ENCODE measurements around the gene F2RL3. TPM values are rescaled to one million over a fixed set of nuclear protein-coding genes. Genes with fewer than 3 reads are reported as not detected.
A peak's percentile ranks its signal among the peaks of the same experiment; 100 is the strongest.

F2RL3 gene
- total RNA-seq = under 1 TPM in 2 of 5 experiments, not detected in 3; 0.16 to 0.19 TPM
- polyA plus RNA-seq = not detected
- total RNA-seq = not detected

GRCh38 chr19:16888629-16889365, at the start of gene F2RL3:
TSS of gene F2RL3 (plus strand) at chr19:16888999. CDS start at chr19:16889190, 191 bp downstream.
- H3K9me3 Mint-ChIP-seq = peaks cover 0 to 6% (median 0%) of the 10 kb centered on the region in 11 donors
- POLR2A ChIA-PET = no interaction called here
- peaks cover 0 to 22% (median 5%) of the 10 kb centered on the region in 7 donors for H3K4me1 Mint-ChIP-seq
- peak within 1 kb of the TSS in 2 of 10 donors; percentile 42 to 56 for H3K4me3 Mint-ChIP-seq
- Histone ChIP-seq H3K27ac (ENCODE audit: low read depth, low read length) (no peak within 1 kb of the TSS), H3K4me1 (ENCODE audit: control insufficient read depth in 2 of 2, insufficient read depth in 2 of 2, low read length in 2 of 2) (no peaks in the 10 kb centered on the region), H3K27me3 (ENCODE audit: control insufficient read depth in 2 of 2, insufficient read depth in 2 of 2, low read length in 2 of 2) (no peaks in the 10 kb centered on the region), H3K36me3 (ENCODE audit: control insufficient read depth in 2 of 3, insufficient read depth in 3 of 3, low read length in 3 of 3) (no peaks in the 10 kb centered on the region), H3K9me3 (ENCODE audit: control insufficient read depth in 2 of 3, low read length in 3 of 3) (no peaks in the 10 kb centered on the region), H3K4me3 (ENCODE audit: low read length) (no peak within 1 kb of the TSS)
- peaks cover 0 to 27% (median 17%) of the 10 kb centered on the region in 5 donors for H3K27me3 Mint-ChIP-seq
- CTCF ChIA-PET = interaction anchor here (0.6 kb wide), 1 partner anchor 58 kb away, joined by 3 read pairs; no protein-coding TSS in a partner anchor
- ATAC-seq = peak; percentile 33
- DNase-seq = no peak
- intact Hi-C loops (cut with micrococcal nuclease) = no loop called here
- H3K36me3 Mint-ChIP-seq = no peaks in the 10 kb centered on the region
- H3K27ac Mint-ChIP-seq = peak within 1 kb of the TSS in 1 of 9 donors; percentile 73

GRCh38 chr19:16841391-16841926, 47.3 kb upstream of the F2RL3 start:
- ATAC-seq = no peak
- Histone ChIP-seq H3K36me3 (ENCODE audit: control insufficient read depth in 2 of 3, insufficient read depth in 3 of 3, low read length in 3 of 3) (peaks cover 3 to 92% (median 6%) of the 10 kb centered on the region in 3 experiments), H3K4me1 (ENCODE audit: control insufficient read depth in 2 of 2, insufficient read depth in 2 of 2, low read length in 2 of 2) (no peaks in the 10 kb centered on the region), H3K27ac (ENCODE audit: low read depth, low read length) (no peak overlapping the region), H3K4me3 (ENCODE audit: low read length) (no peak overlapping the region), H3K9me3 (ENCODE audit: control insufficient read depth in 2 of 3, low read length in 3 of 3) (no peaks in the 10 kb centered on the region), H3K27me3 (ENCODE audit: control insufficient read depth in 2 of 2, insufficient read depth in 2 of 2, low read length in 2 of 2) (no peaks in the 10 kb centered on the region)
- no peak for DNase-seq
- intact Hi-C loops (cut with micrococcal nuclease) = no loop called here
- Mint-ChIP-seq H3K4me3 (no peak overlapping the region), H3K27ac (no peak overlapping the region), H3K4me1 (peaks cover 0 to 22% (median 11%) of the 10 kb centered on the region in 7 donors), H3K36me3 (peaks cover under 1 to 43% (median 19%) of the 10 kb centered on the region in 5 donors), H3K27me3 (no peaks in the 10 kb centered on the region), H3K9me3 (peaks cover 0 to 2% (median 0%) of the 10 kb centered on the region in 11 donors)
- ChIA-PET POLR2A (no interaction called here), CTCF (no interaction called here)

- DNase-seq (no peak), ATAC-seq (no peak)
- H3K27me3 ChIP-seq (ENCODE audit: control insufficient read depth in 2 of 2, insufficient read depth in 2 of 2, low read length in 2 of 2) = no peaks in the 10 kb centered on the region
- H3K27ac ChIP-seq (ENCODE audit: low read depth, low read length) = no peak overlapping the region
- H3K36me3 ChIP-seq (ENCODE audit: control insufficient read depth in 2 of 3, insufficient read depth in 3 of 3, low read length in 3 of 3) = peaks cover 0 to 96% (median 3%) of the 10 kb centered on the region in 3 experiments
- CTCF ChIA-PET = no interaction called here
- H3K4me1 ChIP-seq (ENCODE audit: control insufficient read depth in 2 of 2, insufficient read depth in 2 of 2, low read length in 2 of 2) = no peaks in the 10 kb centered on the region
- Mint-ChIP-seq H3K36me3 (peaks cover 9 to 62% (median 30%) of the 10 kb centered on the region in 5 donors), H3K4me3 (no peak overlapping the region), H3K27me3 (no peaks in the 10 kb centered on the region), H3K27ac (no peak overlapping the region), H3K4me1 (peaks cover 0 to 10% (median 0%) of the 10 kb centered on the region in 7 donors), H3K9me3 (peaks cover 0 to 2% (median 0%) of the 10 kb centered on the region in 11 donors)
- H3K9me3 ChIP-seq (ENCODE audit: control insufficient read depth in 2 of 3, low read length in 3 of 3) = no peaks in the 10 kb centered on the region
- H3K4me3 ChIP-seq (ENCODE audit: low read length) = no peak overlapping the region
- intact Hi-C loops (cut with micrococcal nuclease) = no loop called here
- POLR2A ChIA-PET = no interaction called here
Measured at GRCh38 chr19:16846901-16847300, 41.9 kb upstream of the F2RL3 start.

- H3K4me1 Mint-ChIP-seq = peaks cover 0 to 10% (median 0%) of the 10 kb centered on the region in 7 donors
- no peak overlapping the region for H3K4me3 Mint-ChIP-seq
- peak overlapping the region in 1 of 9 donors; percentile 75 for H3K27ac Mint-ChIP-seq
- ChIA-PET POLR2A (no interaction called here), CTCF (no interaction called here)
- no peaks in the 10 kb centered on the region for H3K27me3 Mint-ChIP-seq
- Histone ChIP-seq H3K27me3 (ENCODE audit: control insufficient read depth in 2 of 2, insufficient read depth in 2 of 2, low read length in 2 of 2) (no peaks in the 10 kb centered on the region), H3K36me3 (ENCODE audit: control insufficient read depth in 2 of 3, insufficient read depth in 3 of 3, low read length in 3 of 3) (peaks cover 0 to 96% (median 3%) of the 10 kb centered on the region in 3 experiments), H3K4me1 (ENCODE audit: control insufficient read depth in 2 of 2, insufficient read depth in 2 of 2, low read length in 2 of 2) (no peaks in the 10 kb centered on the region), H3K9me3 (ENCODE audit: control insufficient read depth in 2 of 3, low read length in 3 of 3) (no peaks in the 10 kb centered on the region), H3K27ac (ENCODE audit: low read depth, low read length) (no peak overlapping the region), H3K4me3 (ENCODE audit: low read length) (no peak overlapping the region)
- peak; percentile 36 for ATAC-seq
- intact Hi-C loops (cut with micrococcal nuclease) = no loop called here
- peaks cover 0 to 2% (median 0%) of the 10 kb centered on the region in 11 donors for H3K9me3 Mint-ChIP-seq
- peaks cover 9 to 65% (median 30%) of the 10 kb centered on the region in 5 donors for H3K36me3 Mint-ChIP-seq
- no peak for DNase-seq
Measured at GRCh38 chr19:16847430-16847829, 41.4 kb upstream of the F2RL3 start.

- H3K27ac Mint-ChIP-seq = no peak overlapping the region
- POLR2A ChIA-PET = no interaction called here
- no peak overlapping the region for H3K4me3 Mint-ChIP-seq
- intact Hi-C loops (cut with micrococcal nuclease) = no loop called here
- no peak for DNase-seq
- H3K27ac ChIP-seq (ENCODE audit: low read depth, low read length) = no peak overlapping the region
- no peak for ATAC-seq
- CTCF ChIA-PET = interaction anchor here (0.9 kb wide), 1 partner anchor 79 kb away, joined by 5 read pairs; no protein-coding TSS in a partner anchor
- H3K4me1 Mint-ChIP-seq = peaks cover 0 to 10% (median 0%) of the 10 kb centered on the region in 7 donors
- peaks cover 7 to 68% (median 29%) of the 10 kb centered on the region in 5 donors for H3K36me3 Mint-ChIP-seq
- H3K27me3 Mint-ChIP-seq = no peaks in the 10 kb centered on the region
- H3K9me3 Mint-ChIP-seq = peaks cover 0 to 2% (median 0%) of the 10 kb centered on the region in 11 donors
- no peaks in the 10 kb centered on the region for H3K4me1 ChIP-seq (ENCODE audit: control insufficient read depth in 2 of 2, insufficient read depth in 2 of 2, low read length in 2 of 2)
- H3K27me3 ChIP-seq (ENCODE audit: control insufficient read depth in 2 of 2, insufficient read depth in 2 of 2, low read length in 2 of 2) = no peaks in the 10 kb centered on the region
- H3K36me3 ChIP-seq (ENCODE audit: control insufficient read depth in 2 of 3, insufficient read depth in 3 of 3, low read length in 3 of 3) = peaks cover 0 to 96% (median 3%) of the 10 kb centered on the region in 3 experiments
- no peaks in the 10 kb centered on the region for H3K9me3 ChIP-seq (ENCODE audit: control insufficient read depth in 2 of 3, low read length in 3 of 3)
- H3K4me3 ChIP-seq (ENCODE audit: low read length) = no peak overlapping the region
Measured at GRCh38 chr19:16849168-16849567, 39.6 kb upstream of the F2RL3 start.

DNA sequence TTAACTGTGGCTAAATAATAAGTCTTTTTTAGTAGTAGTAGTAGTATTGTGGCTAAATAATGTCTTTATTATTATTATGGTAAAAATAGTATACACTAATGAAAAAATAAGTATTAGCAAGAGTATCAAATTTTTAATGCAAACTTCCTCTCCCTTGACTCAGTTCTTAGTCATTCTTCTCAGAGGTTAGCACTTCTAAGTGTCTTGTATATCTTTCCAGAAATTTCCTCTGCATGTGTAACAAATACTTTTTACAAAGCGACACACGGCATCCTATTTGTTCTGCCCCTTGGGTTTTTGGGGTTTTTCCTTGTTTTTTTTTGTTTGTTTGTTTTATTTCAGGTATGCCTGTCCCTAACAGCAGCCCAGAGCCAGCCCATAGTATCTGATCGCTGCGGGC, 38.7 kb upstream of the F2RL3 start:
- peaks cover 0 to under 1% (median 0%) of the 10 kb centered on the region in 11 donors for H3K9me3 Mint-ChIP-seq
- H3K27ac Mint-ChIP-seq = no peak overlapping the region
- ATAC-seq (no peak), DNase-seq (no peak)
- H3K4me1 Mint-ChIP-seq = peaks cover 0 to 6% (median 0%) of the 10 kb centered on the region in 7 donors
- ChIA-PET POLR2A (interaction anchor here (0.6 kb wide), 1 partner anchor 275 kb away, joined by 4 read pairs; no protein-coding TSS in a partner anchor), CTCF (no interaction called here)
- H3K9me3 ChIP-seq (ENCODE audit: control insufficient read depth in 2 of 3, low read length in 3 of 3) = no peaks in the 10 kb centered on the region
- intact Hi-C loops (cut with micrococcal nuclease) = no loop called here
- peaks cover 3 to 67% (median 33%) of the 10 kb centered on the region in 5 donors for H3K36me3 Mint-ChIP-seq
- no peak overlapping the region for H3K4me3 Mint-ChIP-seq
- H3K4me3 ChIP-seq (ENCODE audit: low read length) = no peak overlapping the region
- no peaks in the 10 kb centered on the region for H3K4me1 ChIP-seq (ENCODE audit: control insufficient read depth in 2 of 2, insufficient read depth in 2 of 2, low read length in 2 of 2)
- peaks cover 0 to 96% (median under 1%) of the 10 kb centered on the region in 3 experiments for H3K36me3 ChIP-seq (ENCODE audit: control insufficient read depth in 2 of 3, insufficient read depth in 3 of 3, low read length in 3 of 3)
- no peaks in the 10 kb centered on the region for H3K27me3 Mint-ChIP-seq
- no peaks in the 10 kb centered on the region for H3K27me3 ChIP-seq (ENCODE audit: control insufficient read depth in 2 of 2, insufficient read depth in 2 of 2, low read length in 2 of 2)
- no peak overlapping the region for H3K27ac ChIP-seq (ENCODE audit: low read depth, low read length)
